ENCODE results near the gene CDR2L. TPM values are rescaled to one million over a fixed set of nuclear protein-coding genes. Genes with fewer than 3 reads are reported as not detected.
A peak's percentile ranks its signal among the peaks of the same experiment; 100 is the strongest.

CDR2L gene
- total RNA-seq, 1 donor from 2014 or later: 17.2 TPM

DNA sequence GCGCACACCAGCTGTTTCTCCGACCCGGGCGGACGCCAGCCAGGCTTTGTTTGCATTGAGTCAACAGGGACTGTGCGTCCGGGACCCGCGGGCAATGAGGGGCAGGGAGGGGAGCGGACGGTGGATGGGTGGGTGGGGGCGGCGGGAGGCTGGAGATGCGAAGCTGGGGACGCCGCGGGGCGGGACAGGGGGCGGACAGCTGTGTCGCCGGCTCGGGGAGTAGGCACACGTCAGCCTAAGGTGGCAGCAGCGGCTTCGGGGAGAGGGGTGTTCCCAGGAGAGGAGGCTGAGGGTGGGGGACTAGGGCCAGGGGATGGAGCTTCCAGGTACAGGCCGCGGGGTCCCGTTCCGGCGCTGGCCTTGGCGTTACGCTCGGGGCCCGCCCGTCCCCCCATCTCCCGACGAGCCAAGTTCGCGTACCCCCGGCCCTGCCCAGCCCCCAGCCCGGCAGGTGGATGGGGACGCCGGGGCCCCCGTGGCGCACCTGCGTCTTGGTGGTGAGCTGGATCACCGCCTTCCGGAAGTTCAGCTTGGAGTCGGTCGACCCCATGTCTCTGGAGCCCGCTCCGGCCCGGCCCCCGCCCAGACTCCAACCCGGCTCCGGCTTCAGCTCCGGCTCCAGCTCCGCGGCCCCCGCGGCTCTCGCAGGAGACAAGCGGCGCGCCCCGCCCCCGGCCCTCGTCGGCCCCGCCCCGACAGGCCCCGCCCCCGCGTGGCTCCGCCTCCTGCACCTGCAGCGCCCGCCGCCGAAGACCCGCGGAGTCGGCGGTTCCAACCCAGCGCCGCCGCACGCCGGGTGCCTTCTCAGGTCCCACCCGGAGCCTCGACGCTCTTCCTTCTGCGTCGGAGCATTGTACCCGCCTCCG, 15.1 kb upstream of the CDR2L start, which contains the start of gene HID1:
Gene HID1, minus strand, starts transcription at position 653 of the 866 bp plus-strand sequence. Its CDS starts 103 bp downstream, at position 550.
- peak; percentile 81 for DNase-seq (ENCODE audit: low spot score, unreplicated experiment)
- peaks cover 16% of the 10 kb centered on the region for H3K27me3 Mint-ChIP-seq
- peaks cover 28% of the 10 kb centered on the region for H3K4me1 Mint-ChIP-seq (ENCODE audit: low read depth)
- TF ChIP-seq, protein P1, sequence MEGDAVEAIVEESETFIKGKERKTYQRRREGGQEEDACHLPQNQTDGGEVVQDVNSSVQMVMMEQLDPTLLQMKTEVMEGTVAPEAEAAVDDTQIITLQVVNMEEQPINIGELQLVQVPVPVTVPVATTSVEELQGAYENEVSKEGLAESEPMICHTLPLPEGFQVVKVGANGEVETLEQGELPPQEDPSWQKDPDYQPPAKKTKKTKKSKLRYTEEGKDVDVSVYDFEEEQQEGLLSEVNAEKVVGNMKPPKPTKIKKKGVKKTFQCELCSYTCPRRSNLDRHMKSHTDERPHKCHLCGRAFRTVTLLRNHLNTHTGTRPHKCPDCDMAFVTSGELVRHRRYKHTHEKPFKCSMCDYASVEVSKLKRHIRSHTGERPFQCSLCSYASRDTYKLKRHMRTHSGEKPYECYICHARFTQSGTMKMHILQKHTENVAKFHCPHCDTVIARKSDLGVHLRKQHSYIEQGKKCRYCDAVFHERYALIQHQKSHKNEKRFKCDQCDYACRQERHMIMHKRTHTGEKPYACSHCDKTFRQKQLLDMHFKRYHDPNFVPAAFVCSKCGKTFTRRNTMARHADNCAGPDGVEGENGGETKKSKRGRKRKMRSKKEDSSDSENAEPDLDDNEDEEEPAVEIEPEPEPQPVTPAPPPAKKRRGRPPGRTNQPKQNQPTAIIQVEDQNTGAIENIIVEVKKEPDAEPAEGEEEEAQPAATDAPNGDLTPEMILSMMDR (IDR thresholded peaks at IDR 0.05; ENCODE audit: unreplicated experiment): no peak
- H3K4me3 Mint-ChIP-seq (ENCODE audit: low read depth): peak within 1 kb of the TSS; percentile 81
- no peaks in the 10 kb centered on the region for H3K9me3 Mint-ChIP-seq (ENCODE audit: low read depth)
- no peaks in the 10 kb centered on the region for H3K36me3 Mint-ChIP-seq (ENCODE audit: insufficient read depth)
- H3K27ac Mint-ChIP-seq: peak within 1 kb of the TSS; percentile 80

GRCh38 chr17:74972973-74973328, 14.5 kb upstream of the CDR2L start:
- Mint-ChIP-seq H3K9me3 (ENCODE audit: low read depth) (no peaks in the 10 kb centered on the region), H3K36me3 (ENCODE audit: insufficient read depth) (no peaks in the 10 kb centered on the region), H3K27me3 (peaks cover 18% of the 10 kb centered on the region), H3K4me1 (ENCODE audit: low read depth) (peaks cover 28% of the 10 kb centered on the region), H3K4me3 (ENCODE audit: low read depth) (peak overlapping the region; percentile 81), H3K27ac (peak overlapping the region; percentile 64)
- no peak for DNase-seq (ENCODE audit: low spot score, unreplicated experiment)
- TF ChIP-seq, protein P1 (IDR thresholded peaks at IDR 0.05; ENCODE audit: unreplicated experiment): no peak

DNA sequence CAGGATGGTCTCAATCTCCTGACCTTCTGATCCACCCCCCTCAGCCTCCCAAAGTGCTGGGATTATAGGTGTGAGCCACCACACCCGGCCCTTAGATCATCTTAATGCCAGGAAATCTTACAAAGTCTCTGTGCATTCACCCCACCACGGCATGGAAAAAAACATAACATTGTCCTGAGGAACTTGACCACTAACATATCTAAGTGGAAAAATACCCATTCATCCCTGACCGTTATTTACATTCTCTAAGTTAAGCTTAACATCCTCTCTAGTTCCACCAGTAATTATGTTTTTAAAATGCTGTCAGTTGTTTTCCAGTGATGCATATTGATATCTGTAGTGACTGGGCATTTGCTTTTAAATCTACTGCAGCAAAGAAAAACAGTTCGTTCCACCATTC, 11.5 kb upstream of the CDR2L start:
- Mint-ChIP-seq H3K4me3 (ENCODE audit: low read depth) (no peak overlapping the region), H3K9me3 (ENCODE audit: low read depth) (no peaks in the 10 kb centered on the region), H3K4me1 (ENCODE audit: low read depth) (peaks cover 17% of the 10 kb centered on the region), H3K36me3 (ENCODE audit: insufficient read depth) (no peaks in the 10 kb centered on the region), H3K27me3 (peaks cover 26% of the 10 kb centered on the region), H3K27ac (no peak overlapping the region)
- no peak for DNase-seq (ENCODE audit: low spot score, unreplicated experiment)
- TF ChIP-seq, protein P1 (IDR thresholded peaks at IDR 0.05; ENCODE audit: unreplicated experiment): no peak

DNA sequence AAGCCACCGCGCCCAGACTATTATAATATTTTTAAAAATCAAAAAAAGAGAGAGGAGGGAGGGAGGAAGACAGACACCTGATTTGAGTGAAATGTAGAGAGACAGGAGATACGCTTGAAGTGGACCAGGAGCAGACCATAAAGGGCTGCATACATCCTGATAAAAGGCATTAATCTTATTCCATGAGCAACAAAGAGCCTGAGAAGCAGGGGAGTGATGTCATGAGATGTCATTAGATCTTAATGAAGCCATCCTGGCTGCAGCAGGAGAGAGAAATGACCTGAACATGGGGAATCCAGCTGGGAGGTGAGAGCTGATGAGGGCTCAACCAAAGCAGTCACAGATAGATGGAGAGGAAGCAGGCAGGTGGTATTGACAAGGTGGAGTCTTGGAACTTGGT, 9.6 kb upstream of the CDR2L start:
- peaks cover 26% of the 10 kb centered on the region for H3K27me3 Mint-ChIP-seq
- no peak for DNase-seq (ENCODE audit: low spot score, unreplicated experiment)
- TF ChIP-seq, protein P1 (IDR thresholded peaks at IDR 0.05; ENCODE audit: unreplicated experiment): no peak
- no peak overlapping the region for H3K4me3 Mint-ChIP-seq (ENCODE audit: low read depth)
- H3K27ac Mint-ChIP-seq: no peak overlapping the region
- no peaks in the 10 kb centered on the region for H3K9me3 Mint-ChIP-seq (ENCODE audit: low read depth)
- H3K4me1 Mint-ChIP-seq (ENCODE audit: low read depth): peaks cover 15% of the 10 kb centered on the region
- no peaks in the 10 kb centered on the region for H3K36me3 Mint-ChIP-seq (ENCODE audit: insufficient read depth)

GRCh38 chr17:74978240-74978639, 9.2 kb upstream of the CDR2L start:
- DNase-seq (ENCODE audit: low spot score, unreplicated experiment): no peak
- Mint-ChIP-seq H3K9me3 (ENCODE audit: low read depth) (no peaks in the 10 kb centered on the region), H3K36me3 (ENCODE audit: insufficient read depth) (no peaks in the 10 kb centered on the region), H3K4me3 (ENCODE audit: low read depth) (no peak overlapping the region), H3K27me3 (peaks cover 22% of the 10 kb centered on the region), H3K4me1 (ENCODE audit: low read depth) (peaks cover 10% of the 10 kb centered on the region), H3K27ac (no peak overlapping the region)
- TF ChIP-seq, protein P1 (IDR thresholded peaks at IDR 0.05; ENCODE audit: unreplicated experiment): no peak
